Activated gamma-delta T cell treated with anti-CD3 and anti-CD28 coated beads, Interleukin-2, amount 50 U/mL, for 16 hours (primary cell): ENCODE results near the gene SLC16A13.
"Not testable (repeated sequence)": the region's sequence is repeated elsewhere in the genome, so short reads cannot be mapped to it uniquely, and the experiment has no call there.

Source experiments
- DNase-seq: peaks from one replicate; pipeline ENCODE4 v3.0.0-alpha.2; 2020; ENCODE audit warnings: low read depth

SLC16A13 gene

GRCh38 chr17:7035591-7036368, at the start of gene SLC16A13:
Gene SLC16A13, plus strand, starts transcription at chr17:7036015. Its CDS starts 368 bp downstream, at chr17:7036383.
- peak; percentile 96 for DNase-seq

- no peak for DNase-seq
Observed at GRCh38 chr17:6986676-6987075, 49.1 kb upstream of the SLC16A13 start.

GRCh38 chr17:6989779-6990178, 46.0 kb upstream of the SLC16A13 start:
- no peak for DNase-seq

- DNase-seq, result not testable (repeated sequence)
Observed at GRCh38 chr17:6993613-6994056, 42.2 kb upstream of the SLC16A13 start.

GRCh38 chr17:6994118-6994598, 41.7 kb upstream of the SLC16A13 start:
- no peak for DNase-seq

GRCh38 chr17:6994666-6995256, 41.1 kb upstream of the SLC16A13 start:
- DNase-seq, result no peak

- no peak for DNase-seq
Observed at GRCh38 chr17:6995500-6996255, 40.1 kb upstream of the SLC16A13 start, which contains the start of gene ALOX12. Gene ALOX12, plus strand, starts transcription at chr17:6996049. Its CDS starts 69 bp downstream, at chr17:6996118.

- DNase-seq, result no peak
Observed at GRCh38 chr17:6996256-6997011, 39.4 kb upstream of the SLC16A13 start.

GRCh38 chr17:6997171-6997570, 38.6 kb upstream of the SLC16A13 start:
- no peak for DNase-seq

GRCh38 chr17:6998855-6999508, 36.8 kb upstream of the SLC16A13 start:
- DNase-seq, result no peak

- no peak for DNase-seq
Observed at GRCh38 chr17:7001318-7001961, 34.4 kb upstream of the SLC16A13 start.

GRCh38 chr17:7002288-7003047, 33.3 kb upstream of the SLC16A13 start:
- DNase-seq, result no peak

- DNase-seq, result no peak
Observed at GRCh38 chr17:7003745-7004144, 32.1 kb upstream of the SLC16A13 start.

- no peak for DNase-seq
Observed at GRCh38 chr17:7004398-7005253, 31.2 kb upstream of the SLC16A13 start.

GRCh38 chr17:7005716-7006115, 30.1 kb upstream of the SLC16A13 start:
- DNase-seq, result no peak

GRCh38 chr17:7007143-7007542, 28.7 kb upstream of the SLC16A13 start:
- DNase-seq, result no peak

GRCh38 chr17:7010523-7010922, 25.3 kb upstream of the SLC16A13 start:
- DNase-seq, result no peak

- no peak for DNase-seq
Observed at GRCh38 chr17:7011415-7011814, 24.4 kb upstream of the SLC16A13 start.

- no peak for DNase-seq
Observed at GRCh38 chr17:7011942-7012254, 23.9 kb upstream of the SLC16A13 start.
